Endothelial cell (in vitro differentiated cells): ENCODE results near the gene CFAP99. TPM values are rescaled to one million over a fixed set of nuclear protein-coding genes. Genes with fewer than 3 reads are reported as not detected.

Experiments used
- DNase-seq: peaks from one replicate; pipeline ENCODE4 v3.0.0; 2021; ENCODE audit warnings: low spot score
- H3K27ac Mint-ChIP-seq: one replicate; pipeline ENCODE4 v1.8.0; 2021; ENCODE audit warnings: mixed read lengths, inconsistent platforms; ENCODE audit not compliant: unreplicated experiment
- H3K27me3 Mint-ChIP-seq: one replicate; pipeline ENCODE4 v1.8.0; 2021; ENCODE audit warnings: mild to moderate bottlenecking, moderate library complexity, mixed read lengths, inconsistent platforms; ENCODE audit not compliant: unreplicated experiment
- H3K36me3 Mint-ChIP-seq: one replicate; pipeline ENCODE4 v1.8.0; 2021; ENCODE audit warnings: mild to moderate bottlenecking, low read depth, mixed read lengths, inconsistent platforms; ENCODE audit not compliant: unreplicated experiment
- H3K4me1 Mint-ChIP-seq: one replicate; pipeline ENCODE4 v1.8.0; 2021; ENCODE audit warnings: mild to moderate bottlenecking, mixed read lengths, inconsistent platforms; ENCODE audit not compliant: unreplicated experiment
- H3K4me3 Mint-ChIP-seq: one replicate; pipeline ENCODE4 v1.8.0; 2021; ENCODE audit warnings: mild to moderate bottlenecking, mixed read lengths, inconsistent platforms; ENCODE audit not compliant: unreplicated experiment
- H3K9me3 Mint-ChIP-seq: one replicate; pipeline ENCODE4 v1.8.0; 2021; ENCODE audit warnings: mixed read lengths, inconsistent platforms; ENCODE audit not compliant: unreplicated experiment
- CTCF ChIP-seq: fragments of 200-600 bp; sonication (generic); IDR thresholded peaks from one replicate; pipeline ENCODE4 v1.5.0; 2021; ENCODE audit warnings: antibody characterized with exemption; ENCODE audit not compliant: unreplicated experiment
- total RNA-seq: library from RNA; stranded (reverse); fragmentation: NEBNext Ultra II Directional; extraction: Animal tissue kit (Norgen Biotek cat#: 25700); gene quantifications from one replicate; pipeline ENCODE4 v1.2.1, GENCODE V29; 2021; ENCODE audit not compliant: unreplicated experiment

CFAP99 gene
- total RNA-seq, 1 donor from 2014 or later, result not detected

- H3K4me1 Mint-ChIP-seq, result peaks cover 22% of the 10 kb centered on the region
- H3K27ac Mint-ChIP-seq, result no peak overlapping the region
- H3K4me3 Mint-ChIP-seq, result no peak overlapping the region
- H3K27me3 Mint-ChIP-seq, result peaks cover 11% of the 10 kb centered on the region
- H3K9me3 Mint-ChIP-seq, result no peaks in the 10 kb centered on the region
- no peaks in the 10 kb centered on the region for H3K36me3 Mint-ChIP-seq
- no peak for DNase-seq
- no peak for TF ChIP-seq CTCF
Observed at GRCh38 chr4:2393353-2394270, 25.1 kb upstream of the CFAP99 start.

- H3K9me3 Mint-ChIP-seq, result no peaks in the 10 kb centered on the region
- no peaks in the 10 kb centered on the region for H3K36me3 Mint-ChIP-seq
- H3K27me3 Mint-ChIP-seq, result peaks cover 17% of the 10 kb centered on the region
- DNase-seq, result no peak
- H3K4me3 Mint-ChIP-seq, result no peak overlapping the region
- no peak for TF ChIP-seq CTCF
- no peak overlapping the region for H3K27ac Mint-ChIP-seq
- H3K4me1 Mint-ChIP-seq, result peaks cover 22% of the 10 kb centered on the region
Observed at GRCh38 chr4:2394528-2394927, 24.2 kb upstream of the CFAP99 start.

- Mint-ChIP-seq H3K27me3 (peaks cover 17% of the 10 kb centered on the region), H3K9me3 (no peaks in the 10 kb centered on the region), H3K4me1 (peaks cover 19% of the 10 kb centered on the region), H3K36me3 (peaks cover under 1% of the 10 kb centered on the region), H3K4me3 (no peak overlapping the region), H3K27ac (no peak overlapping the region)
- no peak for DNase-seq
- TF ChIP-seq CTCF, result no peak
Observed at GRCh38 chr4:2395038-2395437, 23.7 kb upstream of the CFAP99 start.

- DNase-seq, result no peak
- no peak overlapping the region for H3K27ac Mint-ChIP-seq
- no peak for TF ChIP-seq CTCF
- peaks cover 17% of the 10 kb centered on the region for H3K4me1 Mint-ChIP-seq
- peaks cover 5% of the 10 kb centered on the region for H3K36me3 Mint-ChIP-seq
- H3K4me3 Mint-ChIP-seq, result no peak overlapping the region
- peaks cover 21% of the 10 kb centered on the region for H3K27me3 Mint-ChIP-seq
- H3K9me3 Mint-ChIP-seq, result no peaks in the 10 kb centered on the region
Observed at GRCh38 chr4:2395584-2395983, 23.2 kb upstream of the CFAP99 start.

- no peak overlapping the region for H3K27ac Mint-ChIP-seq
- H3K36me3 Mint-ChIP-seq, result peaks cover 9% of the 10 kb centered on the region
- TF ChIP-seq CTCF, result no peak
- no peak overlapping the region for H3K4me3 Mint-ChIP-seq
- no peak for DNase-seq
- no peaks in the 10 kb centered on the region for H3K9me3 Mint-ChIP-seq
- H3K4me1 Mint-ChIP-seq, result peaks cover 12% of the 10 kb centered on the region
- H3K27me3 Mint-ChIP-seq, result peaks cover 26% of the 10 kb centered on the region
Observed at GRCh38 chr4:2396781-2397368, 21.9 kb upstream of the CFAP99 start.
